K562 (cell line): ENCODE data around the gene RBM19. TPM values are rescaled to one million over a fixed set of nuclear protein-coding genes. Genes with fewer than 3 reads are reported as not detected.

Experiments
- ATAC-seq: fragments of 200-7000 bp; cut with Tn5 transposase; 3 replicates; pipeline ENCODE4 v1.9.1; 2020; ENCODE audit warnings: moderate library complexity
- BruUV-seq: library from RNA; stranded (reverse); fragments of 400-500 nt; replicated peaks from 2 replicates; lab custom pipeline; 2021; lab: Mats Ljungman, UMichigan
- CTCF ChIA-PET: fragments of 300-600 bp; formaldehyde crosslinking; extraction: SDS; loops from one replicate; lab custom pipeline; 2021; ENCODE audit warnings: low intra/inter-chr PET ratio; lab: Yijun Ruan, JAX
- POLR2A ChIA-PET: fragments of 300-600, 350-650 bp; sonication (Branson Sonifier 250); formaldehyde crosslinking; extraction: SDS; loops from one replicate; lab custom pipeline; 2021; ENCODE audit warnings: antibody characterized with exemption, inconsistent platforms; lab: Yijun Ruan, JAX
- DNase-seq, 4 experiments: peaks; one replicate each; pipeline versions ENCODE4 v3.0.0 to v3.0.0-alpha.2; 2011 to 2018; ENCODE audit warnings: low spot score in 3 of 4, mixed read lengths in 3 of 4; ENCODE audit errors: extremely low read depth in 1 of 4
- FAIRE-seq: peaks from 2 replicates; lab custom pipeline; 2011; peaks lifted over from hg19 to GRCh38; lab: Jason Lieb, UNC
- H2AFZ ChIP-seq: 2 replicates; pipeline ENCODE4 v1.6.0; 2011; ENCODE audit warnings: low read depth, low read length, control low read depth, inconsistent platforms
- H3K27ac ChIP-seq: fragments of 200-600 bp; 3 replicates; pipeline ENCODE4 v1.8.0; 2011; ENCODE audit warnings: low read depth, mild to moderate bottlenecking, control low read depth, inconsistent platforms, low read length, moderate library complexity, mixed read lengths; ENCODE audit errors: extremely low read depth
- H3K27me3 ChIP-seq, 2 experiments: fragments of 300-600 bp in 1 of 2; 2 replicates in 1 of 2; 3 replicates in 1 of 2; pipeline versions ENCODE4 v1.6.0 to v1.8.0; 2011; ENCODE audit warnings: inconsistent platforms in 2 of 2, low read length in 2 of 2, mild to moderate bottlenecking in 1 of 2, mixed read lengths in 1 of 2, moderate library complexity in 1 of 2; ENCODE audit not compliant: control insufficient read depth in 2 of 2, insufficient read depth in 2 of 2
- H3K36me3 ChIP-seq: fragments of 300-600 bp; 3 replicates; pipeline ENCODE4 v1.8.0; 2011; ENCODE audit warnings: mild to moderate bottlenecking, low read length, inconsistent platforms; ENCODE audit not compliant: control insufficient read depth, insufficient read depth
- H3K4me1 ChIP-seq, 2 experiments: fragments of 200-600 bp in 1 of 2; replicated peaks in 1 of 2; 2 replicates in 1 of 2; 3 replicates in 1 of 2; pipeline versions ENCODE4 v1.5.1 to v1.8.0; 2011; ENCODE audit warnings: inconsistent platforms in 2 of 2, low read length in 2 of 2, mild to moderate bottlenecking in 1 of 2, mixed read lengths in 1 of 2, moderate library complexity in 1 of 2; ENCODE audit not compliant: control insufficient read depth in 2 of 2, insufficient read depth in 2 of 2
- H3K4me2 ChIP-seq: 2 replicates; pipeline ENCODE4 v1.6.1; 2011; ENCODE audit warnings: low read length, control low read depth, inconsistent platforms, mixed read lengths; ENCODE audit not compliant: insufficient read depth
- H3K4me3 ChIP-seq: fragments of 200-600 bp; sonication (generic), shearing (Covaris generic); 2 replicates; pipeline ENCODE4 v1.5.1; 2016; ENCODE audit warnings: control low read depth, inconsistent platforms
- H3K79me2 ChIP-seq: fragments of 200-600 bp; 3 replicates; pipeline ENCODE4 v1.8.0; 2011; ENCODE audit warnings: low read length, inconsistent platforms; ENCODE audit not compliant: control insufficient read depth, insufficient read depth
- H3K9ac ChIP-seq, 2 experiments: 2 replicates each; pipeline versions ENCODE4 v1.6.0 to v1.6.1; 2011; ENCODE audit warnings: low read depth in 2 of 2, low read length in 2 of 2, control low read depth in 1 of 2, inconsistent platforms in 1 of 2, mild to moderate bottlenecking in 1 of 2, mixed read lengths in 1 of 2; ENCODE audit not compliant: insufficient read depth in 1 of 2
- H3K9me1 ChIP-seq: one replicate; pipeline ENCODE4 v1.6.0; 2011; ENCODE audit warnings: inconsistent platforms, mild to moderate bottlenecking, low read length, moderate library complexity; ENCODE audit not compliant: control insufficient read depth, insufficient read depth
- H3K9me3 ChIP-seq: replicated peaks from 2 replicates; pipeline ENCODE4 v1.5.1; 2011; ENCODE audit warnings: low read depth, low read length, inconsistent platforms; ENCODE audit not compliant: control insufficient read depth, insufficient read depth
- H4K20me1 ChIP-seq: replicated peaks from 2 replicates; pipeline ENCODE4 v1.6.1; 2011; ENCODE audit warnings: low read length, inconsistent platforms, mixed read lengths; ENCODE audit not compliant: control insufficient read depth, insufficient read depth
- FIP1L1 ChIP-seq: fragments of 200-400 bp; formaldehyde crosslinking; IDR thresholded peaks from 2 replicates; pipeline ENCODE4 v1.6.1; 2018; ENCODE audit warnings: mild to moderate bottlenecking, low read depth, low read length; ENCODE audit not compliant: poor library complexity, severe bottlenecking
- HINFP ChIP-seq: fragments of 450-650 bp; conservative IDR thresholded peaks from 2 replicates; pipeline ENCODE4 v1.6.1; 2016; ENCODE audit warnings: missing genetic modification characterization, low read depth, mild to moderate bottlenecking, control low read depth, missing compliant biosample characterization
- KAT8 ChIP-seq: fragments of 450-650 bp; IDR thresholded peaks from 2 replicates; pipeline ENCODE4 v1.6.1; 2016; ENCODE audit warnings: low read depth, mild to moderate bottlenecking
- KLF13 ChIP-seq: fragments of 450-650 bp; IDR thresholded peaks from 2 replicates; pipeline ENCODE4 v1.6.1; 2016; ENCODE audit warnings: missing genetic modification characterization, low read depth, mild to moderate bottlenecking, missing compliant biosample characterization, moderate library complexity, borderline replicate concordance
- NCOA1 ChIP-seq: fragments of 450-650 bp; IDR thresholded peaks from 2 replicates; pipeline ENCODE4 v1.6.1; 2016; ENCODE audit warnings: low read depth
- NFATC3 ChIP-seq: fragments of 450-650 bp; IDR thresholded peaks from 2 replicates; pipeline ENCODE4 v1.6.1; 2017; ENCODE audit warnings: mild to moderate bottlenecking
- NKRF ChIP-seq: fragments of 450-650 bp; IDR thresholded peaks from 2 replicates; pipeline ENCODE4 v1.6.1; 2016; ENCODE audit warnings: borderline replicate concordance
- NR2F6 ChIP-seq: fragments of 450-650 bp; formaldehyde crosslinking; IDR thresholded peaks from 2 replicates; pipeline ENCODE4 v1.4.0; 2020; ENCODE audit warnings: mild to moderate bottlenecking
- TCF7 ChIP-seq: sonication (generic); IDR thresholded peaks from 2 replicates; pipeline ENCODE4 v1.6.1; 2016; ENCODE audit warnings: antibody characterized with exemption, borderline replicate concordance
- WGBS: fragments of 100-300 bp; shearing (Covaris generic); methylation state at CpG from one replicate; pipeline ENCODE4 v1.1.6; 2016; ENCODE audit warnings: low coverage, mixed read lengths; ENCODE audit not compliant: insufficient coverage; ENCODE audit errors: missing lambda C conversion rate; 5-methylcytosine and 5-hydroxymethylcytosine counted together
- in situ Hi-C: fragments of 300-500 bp; cut with MboI; formaldehyde crosslinking; loops from 4 replicates; pipeline ENCODE4 v1.15.0; 2018; ENCODE audit warnings: inconsistent platforms, mixed read lengths
- intact Hi-C: fragments of 100-400 bp; cut with micrococcal nuclease; formaldehyde crosslinking; loops from 2 replicates; pipeline ENCODE4 v1.14.2; 2022
- polyA plus RNA-seq, 8 experiments: library from polyadenylated mRNA; depleted of rRNA in 4 of 8; stranded (reverse) in 5 of 8; unstranded in 3 of 8; fragments of >200 nt; fragmentation: Nextera tagmentation in 2 of 8; fragmentation: Illumina TruSeq in 1 of 8; extraction: Ambion mirVana in 2 of 8; extraction: Trizol in 1 of 8; gene quantifications; 2 replicates each; pipeline versions ENCODE4 v1.2.1 to v1.2.3, GENCODE V29; 2011 to 2014; ENCODE audit warnings: inconsistent platforms in 1 of 8, missing spikeins in 1 of 8
- total RNA-seq, 7 experiments: library from RNA; depleted of rRNA in 6 of 7; stranded (reverse); fragments of >200 nt in 6 of 7; fragmentation: Illumina TruSeq in 2 of 7; extraction: Trizol in 2 of 7; gene quantifications; 2 replicates each; pipeline versions ENCODE4 v1.2.1 to v1.2.3, GENCODE V29; 2011 to 2021; ENCODE audit warnings: low replicate concordance in 1 of 7
- TF ChIP-seq, protein P1 (sequence below): fragments of 450-650 bp; formaldehyde crosslinking; IDR thresholded peaks from 2 replicates; pipeline ENCODE4 v1.4.0; 2020; ENCODE audit warnings: mild to moderate bottlenecking, moderate library complexity
- TF ChIP-seq, protein P2 (sequence below): IDR thresholded peaks from 2 replicates; pipeline ENCODE4 v1.6.1; 2011; ENCODE audit warnings: borderline replicate concordance, low read depth, mild to moderate bottlenecking, moderate library complexity, low read length; ENCODE audit not compliant: insufficient read depth, poor library complexity, severe bottlenecking

RBM19 gene
- total and polyA plus RNA-seq, 9 of the 15 experiments (the other 6 are each of a cell fraction or from before 2014, with no cell fraction given), result 16.0 to 58.4 (median 37.9) TPM

DNA sequence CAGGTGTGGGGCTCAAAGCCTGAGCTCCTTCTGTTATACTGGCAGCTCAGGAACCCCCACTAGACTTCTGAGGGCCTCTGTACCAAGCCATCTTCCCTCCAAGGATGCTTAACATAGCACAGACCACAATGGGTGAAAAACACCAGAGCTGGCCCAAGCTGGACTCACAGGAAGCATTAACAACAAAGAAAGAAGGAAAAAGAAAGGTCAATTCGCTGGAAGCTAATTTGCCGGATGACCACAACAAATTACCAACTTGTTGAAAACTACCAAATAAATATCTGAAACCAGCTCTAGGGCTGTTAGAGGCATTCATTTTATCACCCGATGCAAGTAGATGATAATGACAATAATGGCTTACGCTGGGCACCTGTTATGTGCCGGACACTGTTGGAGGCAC, 48.7 kb downstream of the RBM19 start:
- Histone ChIP-seq H3K36me3 (peaks cover 65% of the 10 kb centered on the region; the same call in 2 of the 3 replicates), H3K4me1 (no peaks in the 10 kb centered on the region), H3K9me3 (no peaks in the 10 kb centered on the region), H3K9me1 (no peaks in the 10 kb centered on the region), H3K79me2 (no peaks in the 10 kb centered on the region), H3K27ac (no peak overlapping the region), H4K20me1 (no peaks in the 10 kb centered on the region), H3K4me2 (no peak overlapping the region), H3K9ac (no peak overlapping the region), H3K27me3 (no peaks in the 10 kb centered on the region), H2AFZ (no peak overlapping the region), H3K4me3 (no peak overlapping the region)
- in situ Hi-C loops, result loop anchor here (10.0 kb wide), 1 partner anchor 603 kb away; no protein-coding TSS in a partner anchor
- 89% methylated on average over 5 of the region's 5 CpGs for WGBS
- no peak for DNase-seq
- TF ChIP-seq NFATC3 (no peak), HINFP (tag) (no peak), TCF7 (no peak), FIP1L1 (no peak), KAT8 (no peak), NCOA1 (no peak), NR2F6 (CRISPR knock-in tag) (no peak), KLF13 (no peak), NKRF (no peak)
- TF ChIP-seq, protein P1, sequence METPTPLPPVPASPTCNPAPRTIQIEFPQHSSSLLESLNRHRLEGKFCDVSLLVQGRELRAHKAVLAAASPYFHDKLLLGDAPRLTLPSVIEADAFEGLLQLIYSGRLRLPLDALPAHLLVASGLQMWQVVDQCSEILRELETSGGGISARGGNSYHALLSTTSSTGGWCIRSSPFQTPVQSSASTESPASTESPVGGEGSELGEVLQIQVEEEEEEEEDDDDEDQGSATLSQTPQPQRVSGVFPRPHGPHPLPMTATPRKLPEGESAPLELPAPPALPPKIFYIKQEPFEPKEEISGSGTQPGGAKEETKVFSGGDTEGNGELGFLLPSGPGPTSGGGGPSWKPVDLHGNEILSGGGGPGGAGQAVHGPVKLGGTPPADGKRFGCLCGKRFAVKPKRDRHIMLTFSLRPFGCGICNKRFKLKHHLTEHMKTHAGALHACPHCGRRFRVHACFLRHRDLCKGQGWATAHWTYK (CRISPR knock-in tag), result no peak
- TF ChIP-seq, protein P2, sequence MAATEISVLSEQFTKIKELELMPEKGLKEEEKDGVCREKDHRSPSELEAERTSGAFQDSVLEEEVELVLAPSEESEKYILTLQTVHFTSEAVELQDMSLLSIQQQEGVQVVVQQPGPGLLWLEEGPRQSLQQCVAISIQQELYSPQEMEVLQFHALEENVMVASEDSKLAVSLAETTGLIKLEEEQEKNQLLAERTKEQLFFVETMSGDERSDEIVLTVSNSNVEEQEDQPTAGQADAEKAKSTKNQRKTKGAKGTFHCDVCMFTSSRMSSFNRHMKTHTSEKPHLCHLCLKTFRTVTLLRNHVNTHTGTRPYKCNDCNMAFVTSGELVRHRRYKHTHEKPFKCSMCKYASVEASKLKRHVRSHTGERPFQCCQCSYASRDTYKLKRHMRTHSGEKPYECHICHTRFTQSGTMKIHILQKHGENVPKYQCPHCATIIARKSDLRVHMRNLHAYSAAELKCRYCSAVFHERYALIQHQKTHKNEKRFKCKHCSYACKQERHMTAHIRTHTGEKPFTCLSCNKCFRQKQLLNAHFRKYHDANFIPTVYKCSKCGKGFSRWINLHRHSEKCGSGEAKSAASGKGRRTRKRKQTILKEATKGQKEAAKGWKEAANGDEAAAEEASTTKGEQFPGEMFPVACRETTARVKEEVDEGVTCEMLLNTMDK, result no peak
- FAIRE-seq, result no peak
- POLR2A ChIA-PET, result interaction anchor here (0.7 to 1.5 kb wide), 5 partner anchors 9 to 592 kb away, joined by 3 to 4 read pairs (median 3); no protein-coding TSS in a partner anchor
- no peak for ATAC-seq
- BruUV-seq, result no TSS peak
- intact Hi-C loops, result loop anchor here (10.0 kb wide), 1 partner anchor 183 kb away; no protein-coding TSS in a partner anchor
- CTCF ChIA-PET, result no interaction called here
